ENCODE results near the gene GTF3C1. TPM values are rescaled to one million over a fixed set of nuclear protein-coding genes. Genes with fewer than 3 reads are reported as not detected.

GTF3C1 gene
- total and polyA plus RNA-seq, 2 experiments from 2014 or later, result 33.4 to 52.1 TPM

- no peak overlapping the region for H3K9ac ChIP-seq
- H3K4me2 ChIP-seq (ENCODE audit: unreplicated experiment), result no peak overlapping the region
- DNase-seq, result no peak
- H3K9me2 ChIP-seq (ENCODE audit: insufficient read depth), result no peaks in the 10 kb centered on the region
- no peaks in the 10 kb centered on the region for H3K27me3 ChIP-seq (replicated peaks; ENCODE audit: insufficient read depth)
- WGBS, 2 experiments (ENCODE audit: low coverage in 1 of 2, low lambda C conversion rate in 2 of 2, missing lambda C conversion rate in 2 of 2), result 96 to 97% methylated on average over 9 of the region's 9 CpGs
- H3K4me1 ChIP-seq (ENCODE audit: insufficient read depth), result no peaks in the 10 kb centered on the region
- no peak overlapping the region for H2AFZ ChIP-seq
- in situ Hi-C loops (cut with MboI), result no loop called here
- H3K9me3 ChIP-seq (ENCODE audit: low read depth), result no peaks in the 10 kb centered on the region
- H3K27ac ChIP-seq, result no peak overlapping the region
- H3F3A ChIP-seq (ENCODE audit: insufficient read depth), result no peaks in the 10 kb centered on the region
- H3K36me3 ChIP-seq (ENCODE audit: low read depth), result peaks cover 25% of the 10 kb centered on the region; the same call in 1 of the 2 replicates
- TF ChIP-seq EZH2phosphoT487 (IDR thresholded peaks at IDR 0.05; ENCODE audit: insufficient read depth, low read depth), result no peak
- TF ChIP-seq EZH2 (IDR thresholded peaks at IDR 0.05; ENCODE audit: insufficient read depth, poor library complexity, severe bottlenecking), result no peak
- H3K4me3 ChIP-seq, result no peak overlapping the region
- no peaks in the 10 kb centered on the region for H4K20me1 ChIP-seq (ENCODE audit: insufficient read depth)
- no peaks in the 10 kb centered on the region for H3K79me2 ChIP-seq (ENCODE audit: insufficient read depth)
Observed at GRCh38 chr16:27508476-27508875, 41.2 kb downstream of the GTF3C1 start.

- H3K4me1 ChIP-seq (ENCODE audit: insufficient read depth), result no peaks in the 10 kb centered on the region
- no peaks in the 10 kb centered on the region for H3F3A ChIP-seq (ENCODE audit: insufficient read depth)
- H3K9me3 ChIP-seq (ENCODE audit: low read depth), result no peaks in the 10 kb centered on the region
- 98 to 99% methylated on average over 17 of the region's 17 CpGs for WGBS, 2 experiments (ENCODE audit: low coverage in 1 of 2, low lambda C conversion rate in 2 of 2, missing lambda C conversion rate in 2 of 2)
- H3K4me2 ChIP-seq (ENCODE audit: unreplicated experiment), result no peak overlapping the region
- no peaks in the 10 kb centered on the region for H3K9me2 ChIP-seq (ENCODE audit: insufficient read depth)
- peaks cover 29% of the 10 kb centered on the region; the same call in 1 of the 2 replicates for H3K36me3 ChIP-seq (ENCODE audit: low read depth)
- H2AFZ ChIP-seq, result no peak overlapping the region
- H3K27me3 ChIP-seq (replicated peaks; ENCODE audit: insufficient read depth), result no peaks in the 10 kb centered on the region
- H4K20me1 ChIP-seq (ENCODE audit: insufficient read depth), result no peaks in the 10 kb centered on the region
- in situ Hi-C loops (cut with MboI), result no loop called here
- no peak overlapping the region for H3K9ac ChIP-seq
- no peak for DNase-seq
- H3K79me2 ChIP-seq (ENCODE audit: insufficient read depth), result no peaks in the 10 kb centered on the region
- no peak overlapping the region for H3K27ac ChIP-seq
- TF ChIP-seq EZH2phosphoT487 (IDR thresholded peaks at IDR 0.05; ENCODE audit: insufficient read depth, low read depth) (no peak), EZH2 (IDR thresholded peaks at IDR 0.05; ENCODE audit: insufficient read depth, poor library complexity, severe bottlenecking) (no peak)
- no peak overlapping the region for H3K4me3 ChIP-seq
Observed at GRCh38 chr16:27506771-27507170, 42.9 kb downstream of the GTF3C1 start.

- 84 to 86% methylated on average over 13 of the region's 13 CpGs for WGBS, 2 experiments (ENCODE audit: low coverage in 1 of 2, low lambda C conversion rate in 2 of 2, missing lambda C conversion rate in 2 of 2)
- Histone ChIP-seq H3K36me3 (ENCODE audit: low read depth) (peaks cover 41% of the 10 kb centered on the region; the same call in 1 of the 2 replicates), H3K27ac (no peak overlapping the region), H4K20me1 (ENCODE audit: insufficient read depth) (no peaks in the 10 kb centered on the region), H3K9me3 (ENCODE audit: low read depth) (no peaks in the 10 kb centered on the region), H3K4me1 (ENCODE audit: insufficient read depth) (no peaks in the 10 kb centered on the region), H3F3A (ENCODE audit: insufficient read depth) (no peaks in the 10 kb centered on the region), H3K4me2 (ENCODE audit: unreplicated experiment) (no peak overlapping the region), H3K9me2 (ENCODE audit: insufficient read depth) (no peaks in the 10 kb centered on the region), H3K79me2 (ENCODE audit: insufficient read depth) (no peaks in the 10 kb centered on the region), H3K9ac (no peak overlapping the region), H3K27me3 (replicated peaks; ENCODE audit: insufficient read depth) (no peaks in the 10 kb centered on the region), H2AFZ (no peak overlapping the region), H3K4me3 (no peak overlapping the region)
- in situ Hi-C loops (cut with MboI), result no loop called here
- DNase-seq, result peak; percentile 37
- TF ChIP-seq EZH2 (IDR thresholded peaks at IDR 0.05; ENCODE audit: insufficient read depth, poor library complexity, severe bottlenecking) (no peak), EZH2phosphoT487 (IDR thresholded peaks at IDR 0.05; ENCODE audit: insufficient read depth, low read depth) (no peak)
Observed at GRCh38 chr16:27505297-27506236, 44.1 kb downstream of the GTF3C1 start.

- DNase-seq, result peak; percentile 30
- peaks cover 40% of the 10 kb centered on the region; the same call in 1 of the 2 replicates for H3K36me3 ChIP-seq (ENCODE audit: low read depth)
Observed at GRCh38 chr16:27503662-27504061, 46.1 kb downstream of the GTF3C1 start.

More at GRCh38 chr16:27503662-27504061, 46.1 kb downstream of the GTF3C1 start:
- Histone ChIP-seq H3K4me2 (ENCODE audit: unreplicated experiment) (no peak overlapping the region), H3K4me1 (ENCODE audit: insufficient read depth) (no peaks in the 10 kb centered on the region), H3K4me3 (no peak overlapping the region), H3K9me3 (ENCODE audit: low read depth) (no peaks in the 10 kb centered on the region), H3F3A (ENCODE audit: insufficient read depth) (no peaks in the 10 kb centered on the region), H3K27ac (no peak overlapping the region), H3K9ac (no peak overlapping the region), H3K27me3 (replicated peaks; ENCODE audit: insufficient read depth) (no peaks in the 10 kb centered on the region), H3K9me2 (ENCODE audit: insufficient read depth) (no peaks in the 10 kb centered on the region), H3K79me2 (ENCODE audit: insufficient read depth) (no peaks in the 10 kb centered on the region), H2AFZ (no peak overlapping the region), H4K20me1 (ENCODE audit: insufficient read depth) (no peaks in the 10 kb centered on the region)
- no peak for TF ChIP-seq EZH2phosphoT487 (IDR thresholded peaks at IDR 0.05; ENCODE audit: insufficient read depth, low read depth)
- no peak for TF ChIP-seq EZH2 (IDR thresholded peaks at IDR 0.05; ENCODE audit: insufficient read depth, poor library complexity, severe bottlenecking)
- in situ Hi-C loops (cut with MboI), result no loop called here
- 91 to 96% methylated on average over 5 of the region's 5 CpGs for WGBS, 2 experiments (ENCODE audit: low coverage in 1 of 2, low lambda C conversion rate in 2 of 2, missing lambda C conversion rate in 2 of 2)
